ENCODE measurements around the gene FLNB. TPM values are rescaled to one million over a fixed set of nuclear protein-coding genes. Genes with fewer than 3 reads are reported as not detected.

FLNB gene
- total RNA-seq, 1 experiment from 2014 or later, result 147 TPM

DNA sequence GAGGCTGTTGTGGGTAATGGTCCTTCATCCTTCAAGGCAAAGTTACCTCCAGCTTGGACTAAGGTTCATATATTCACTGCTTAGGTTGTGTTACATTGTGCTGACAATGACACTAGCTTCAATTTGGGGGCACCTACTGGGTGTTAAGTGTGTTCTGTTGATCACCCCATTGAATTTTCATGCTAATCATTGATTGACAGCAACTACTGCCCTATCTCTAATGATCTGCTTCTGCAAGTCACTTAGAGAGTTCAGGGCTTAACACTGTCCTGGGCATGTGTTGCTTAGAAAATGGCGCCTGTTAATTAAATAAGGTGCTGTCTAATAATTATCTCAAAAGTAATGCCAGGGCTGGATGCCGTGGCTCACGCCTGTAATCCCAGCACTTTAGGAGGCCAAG is 3.4 kb downstream of the FLNB start:
- H3K4me1 Mint-ChIP-seq (ENCODE audit: low read depth, unreplicated experiment), result peaks cover 53% of the 10 kb centered on the region
- CTCF ChIA-PET, result interaction anchor here (0.7 to 1.7 kb wide), 4 partner anchors 8 to 166 kb away, joined by 5 to 7 read pairs (median 6); no protein-coding TSS in a partner anchor
- intact Hi-C loops (cut with micrococcal nuclease; ENCODE audit: unreplicated experiment), result loop anchor here (2.0 to 5.0 kb wide), 2 partner anchors 101 to 163 kb away; no protein-coding TSS in a partner anchor

DNA sequence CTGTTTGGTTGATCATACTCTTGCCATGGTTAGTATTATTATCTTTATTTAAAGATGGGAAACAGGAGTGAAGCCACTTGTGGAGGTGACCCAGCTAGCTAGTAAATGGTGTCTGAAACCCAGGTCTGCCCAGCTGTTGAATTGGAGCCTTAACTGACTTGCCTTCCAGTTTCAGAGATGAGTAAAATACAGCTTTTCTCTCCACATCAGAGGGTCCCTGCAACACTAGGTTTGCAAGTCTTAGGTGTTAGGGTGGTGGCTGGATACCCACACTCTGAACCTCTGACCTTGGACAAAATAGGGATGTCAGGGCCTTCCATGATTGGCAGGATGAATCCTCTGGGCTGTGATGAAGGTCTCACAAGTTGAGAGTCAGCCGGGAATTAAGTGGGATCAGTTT is 4.1 kb downstream of the FLNB start:
- Mint-ChIP-seq H3K36me3 (ENCODE audit: insufficient read depth, unreplicated experiment) (peaks cover 58% of the 10 kb centered on the region), H3K4me3 (ENCODE audit: low read depth, unreplicated experiment) (no peak overlapping the region), H3K9me3 (ENCODE audit: low read depth, unreplicated experiment) (no peaks in the 10 kb centered on the region), H3K27me3 (ENCODE audit: unreplicated experiment) (no peaks in the 10 kb centered on the region), H3K27ac (ENCODE audit: unreplicated experiment) (peak overlapping the region; percentile 39), H3K4me1 (ENCODE audit: low read depth, unreplicated experiment) (peaks cover 58% of the 10 kb centered on the region)
- CTCF ChIA-PET, result interaction anchor here (1.7 kb wide), 1 partner anchor 37 kb away, joined by 5 read pairs; no protein-coding TSS in a partner anchor
- intact Hi-C loops (cut with micrococcal nuclease; ENCODE audit: unreplicated experiment), result loop anchor here (5.0 kb wide), 1 partner anchor 100 kb away; no protein-coding TSS in a partner anchor
- TF ChIP-seq, protein P1, sequence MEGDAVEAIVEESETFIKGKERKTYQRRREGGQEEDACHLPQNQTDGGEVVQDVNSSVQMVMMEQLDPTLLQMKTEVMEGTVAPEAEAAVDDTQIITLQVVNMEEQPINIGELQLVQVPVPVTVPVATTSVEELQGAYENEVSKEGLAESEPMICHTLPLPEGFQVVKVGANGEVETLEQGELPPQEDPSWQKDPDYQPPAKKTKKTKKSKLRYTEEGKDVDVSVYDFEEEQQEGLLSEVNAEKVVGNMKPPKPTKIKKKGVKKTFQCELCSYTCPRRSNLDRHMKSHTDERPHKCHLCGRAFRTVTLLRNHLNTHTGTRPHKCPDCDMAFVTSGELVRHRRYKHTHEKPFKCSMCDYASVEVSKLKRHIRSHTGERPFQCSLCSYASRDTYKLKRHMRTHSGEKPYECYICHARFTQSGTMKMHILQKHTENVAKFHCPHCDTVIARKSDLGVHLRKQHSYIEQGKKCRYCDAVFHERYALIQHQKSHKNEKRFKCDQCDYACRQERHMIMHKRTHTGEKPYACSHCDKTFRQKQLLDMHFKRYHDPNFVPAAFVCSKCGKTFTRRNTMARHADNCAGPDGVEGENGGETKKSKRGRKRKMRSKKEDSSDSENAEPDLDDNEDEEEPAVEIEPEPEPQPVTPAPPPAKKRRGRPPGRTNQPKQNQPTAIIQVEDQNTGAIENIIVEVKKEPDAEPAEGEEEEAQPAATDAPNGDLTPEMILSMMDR (IDR thresholded peaks at IDR 0.05; ENCODE audit: unreplicated experiment), result no peak
- no TSS peak for BruUV-seq (replicated peaks)
- DNase-seq, result no peak

More for the DNA sequence above, 3.4 kb downstream of the FLNB start:
- Mint-ChIP-seq H3K36me3 (ENCODE audit: insufficient read depth, unreplicated experiment) (peaks cover 58% of the 10 kb centered on the region), H3K4me3 (ENCODE audit: low read depth, unreplicated experiment) (peak overlapping the region; percentile 77), H3K9me3 (ENCODE audit: low read depth, unreplicated experiment) (no peaks in the 10 kb centered on the region), H3K27ac (ENCODE audit: unreplicated experiment) (peak overlapping the region; percentile 98), H3K27me3 (ENCODE audit: unreplicated experiment) (no peaks in the 10 kb centered on the region)
- no TSS peak for BruUV-seq (replicated peaks)
- DNase-seq, result no peak
- TF ChIP-seq, protein P1 (IDR thresholded peaks at IDR 0.05; ENCODE audit: unreplicated experiment), result no peak

DNA sequence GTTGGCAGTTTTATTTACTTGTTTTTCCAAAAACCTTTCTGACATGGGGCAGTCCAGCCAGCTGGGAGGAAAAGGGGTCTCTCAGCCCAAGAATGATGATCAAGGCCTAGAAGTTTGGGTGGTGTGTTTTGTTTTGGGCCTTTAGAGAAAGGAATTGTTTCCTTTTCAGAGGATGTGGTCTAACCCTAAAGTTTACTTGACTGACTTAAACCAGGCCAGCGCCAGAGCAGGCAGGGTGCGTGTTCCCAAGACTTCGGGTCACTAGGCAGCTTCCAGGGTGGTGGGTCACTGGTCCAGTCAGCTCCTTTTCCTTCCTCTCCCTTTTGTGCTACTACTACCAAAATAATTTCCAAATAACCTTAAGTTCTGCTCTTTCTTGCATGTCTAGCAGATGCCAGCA is 4.9 kb downstream of the FLNB start:
- Mint-ChIP-seq H3K4me3 (ENCODE audit: low read depth, unreplicated experiment) (peak overlapping the region; percentile 14), H3K27me3 (ENCODE audit: unreplicated experiment) (no peaks in the 10 kb centered on the region), H3K9me3 (ENCODE audit: low read depth, unreplicated experiment) (no peaks in the 10 kb centered on the region), H3K4me1 (ENCODE audit: low read depth, unreplicated experiment) (peaks cover 64% of the 10 kb centered on the region), H3K27ac (ENCODE audit: unreplicated experiment) (peak overlapping the region; percentile 39), H3K36me3 (ENCODE audit: insufficient read depth, unreplicated experiment) (peaks cover 52% of the 10 kb centered on the region)
- intact Hi-C loops (cut with micrococcal nuclease; ENCODE audit: unreplicated experiment), result loop anchor here (5.0 kb wide), 1 partner anchor 99 kb away; no protein-coding TSS in a partner anchor
- BruUV-seq (replicated peaks), result no TSS peak
- TF ChIP-seq, protein P1 (IDR thresholded peaks at IDR 0.05; ENCODE audit: unreplicated experiment), result no peak
- no peak for DNase-seq
- CTCF ChIA-PET, result no interaction called here

DNA sequence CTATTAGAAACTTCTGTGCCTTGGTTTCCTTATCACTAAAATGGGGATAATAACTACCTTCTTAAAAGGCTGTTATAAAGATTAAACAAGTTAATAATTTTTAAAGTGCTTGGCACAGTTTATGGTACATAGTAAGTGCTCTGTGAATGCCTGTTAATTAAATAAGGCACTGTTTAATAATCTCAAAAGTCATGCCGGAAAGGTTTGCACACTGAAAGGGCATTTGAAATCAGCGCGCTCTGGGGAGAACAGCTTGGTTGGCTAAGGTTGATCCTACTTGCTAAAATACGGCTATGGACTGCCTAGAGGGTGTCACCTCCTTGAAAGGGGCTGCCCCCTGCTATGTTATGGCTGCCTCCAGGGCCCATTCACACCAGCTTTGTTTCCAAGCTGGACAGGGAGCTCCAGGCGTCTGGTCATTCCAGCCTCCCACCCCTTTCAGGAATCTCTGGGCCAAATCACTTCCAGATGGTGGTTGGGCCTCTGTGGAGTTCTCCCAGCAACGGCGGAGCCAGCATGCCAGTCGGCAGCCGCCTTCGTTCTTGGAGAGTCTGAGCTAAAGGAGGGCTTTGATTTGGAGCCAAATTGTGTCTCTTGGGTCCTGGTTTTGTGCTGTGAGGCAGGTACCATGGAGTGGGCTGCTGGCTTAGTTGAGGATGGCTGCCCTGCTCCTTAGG is 5.9 kb downstream of the FLNB start:
- peaks cover 42% of the 10 kb centered on the region for H3K36me3 Mint-ChIP-seq (ENCODE audit: insufficient read depth, unreplicated experiment)
- TF ChIP-seq, protein P1 (IDR thresholded peaks at IDR 0.05; ENCODE audit: unreplicated experiment), result no peak
- intact Hi-C loops (cut with micrococcal nuclease; ENCODE audit: unreplicated experiment), result loop anchor here (5.0 kb wide), 1 partner anchor 98 kb away; no protein-coding TSS in a partner anchor
- no peaks in the 10 kb centered on the region for H3K9me3 Mint-ChIP-seq (ENCODE audit: low read depth, unreplicated experiment)
- H3K27me3 Mint-ChIP-seq (ENCODE audit: unreplicated experiment), result no peaks in the 10 kb centered on the region
- CTCF ChIA-PET, result interaction anchor here (0.6 to 0.7 kb wide), 2 partner anchors 28 to 264 kb away, joined by 3 read pairs; no protein-coding TSS in a partner anchor
- no peak for DNase-seq
- H3K27ac Mint-ChIP-seq (ENCODE audit: unreplicated experiment), result no peak overlapping the region
- BruUV-seq (replicated peaks), result no TSS peak
- no peak overlapping the region for H3K4me3 Mint-ChIP-seq (ENCODE audit: low read depth, unreplicated experiment)
- peaks cover 66% of the 10 kb centered on the region for H3K4me1 Mint-ChIP-seq (ENCODE audit: low read depth, unreplicated experiment)

Measured in Calu3 (cell line).